SK-N-SH treated with all-trans-retinoic acid at 6 μM for 48 hours (cell line): Measurements from ENCODE around the gene ZNF469.

Source experiments
- ARNTL ChIP-seq: fragments of 450-650 bp; formaldehyde crosslinking; IDR thresholded peaks from 2 replicates; pipeline ENCODE4 v1.5.0; 2020; ENCODE audit warnings: low read depth, mild to moderate bottlenecking, moderate library complexity, borderline replicate concordance
- CREB5 ChIP-seq: fragments of 250-450 bp; sonication (Bioruptor Pico); IDR thresholded peaks from 2 replicates; pipeline ENCODE4 v1.5.1; 2020; ENCODE audit warnings: low read depth, mild to moderate bottlenecking, moderate library complexity

- TF ChIP-seq CREB5 (CRISPR knock-in tag) (no peak), ARNTL (CRISPR knock-in tag) (no peak)
Observed at GRCh38 chr16:88421871-88422433, 39.2 kb downstream of the ZNF469 start.
